Transverse colon (tissue), 4 donors: Measurements from ENCODE around the gene DOK1.

Experiments
- CTCF ChIP-seq, 5 experiments: fragments of 200-600 bp in 3 of 5; fragments of 450-650 bp in 2 of 5; sonication (generic) in 3 of 5; IDR thresholded peaks; 1 replicate in 2 of 5; 2 replicates in 3 of 5; pipeline ENCODE4 v1.5.1; 2016 to 2017; ENCODE audit warnings: antibody characterized with exemption in 5 of 5, inconsistent platforms in 3 of 5, mild to moderate bottlenecking in 2 of 5, moderate library complexity in 1 of 5
- EP300 ChIP-seq: sonication (generic); formaldehyde crosslinking; IDR thresholded peaks from one replicate; pipeline ENCODE4 v1.6.1; 2017; ENCODE audit warnings: antibody characterized with exemption, low read depth
- POLR2A ChIP-seq: fragments of 450-650 bp; IDR thresholded peaks from one replicate; pipeline ENCODE4 v1.6.1; 2016; ENCODE audit warnings: antibody characterized with exemption, mild to moderate bottlenecking, moderate library complexity
- POLR2AphosphoS5 ChIP-seq, 3 donors: sonication (generic); formaldehyde crosslinking; IDR thresholded peaks; one replicate each; pipeline ENCODE4 v1.6.1; 2016; ENCODE audit warnings: antibody characterized with exemption in 3 of 3

GRCh38 chr2:74542978-74543377, 11.5 kb upstream of the DOK1 start:
- TF ChIP-seq CTCF (IDR thresholded peaks at IDR 0.05) (no peak), POLR2A (no peak), POLR2AphosphoS5 (IDR thresholded peaks at IDR 0.05) (no peak), EP300 (no peak)
